Dedifferentiated amniotic fluid mesenchymal stem cell (primary cell): ENCODE data around the gene RNU6-7.
A peak's percentile ranks its signal among the peaks of the same experiment; 100 is the strongest.

Experiments
- DNase-seq: peaks from one replicate; pipeline ENCODE4 v3.0.0-alpha.2; 2016; ENCODE audit errors: extremely low spot score

Gene RNU6-7

DNA sequence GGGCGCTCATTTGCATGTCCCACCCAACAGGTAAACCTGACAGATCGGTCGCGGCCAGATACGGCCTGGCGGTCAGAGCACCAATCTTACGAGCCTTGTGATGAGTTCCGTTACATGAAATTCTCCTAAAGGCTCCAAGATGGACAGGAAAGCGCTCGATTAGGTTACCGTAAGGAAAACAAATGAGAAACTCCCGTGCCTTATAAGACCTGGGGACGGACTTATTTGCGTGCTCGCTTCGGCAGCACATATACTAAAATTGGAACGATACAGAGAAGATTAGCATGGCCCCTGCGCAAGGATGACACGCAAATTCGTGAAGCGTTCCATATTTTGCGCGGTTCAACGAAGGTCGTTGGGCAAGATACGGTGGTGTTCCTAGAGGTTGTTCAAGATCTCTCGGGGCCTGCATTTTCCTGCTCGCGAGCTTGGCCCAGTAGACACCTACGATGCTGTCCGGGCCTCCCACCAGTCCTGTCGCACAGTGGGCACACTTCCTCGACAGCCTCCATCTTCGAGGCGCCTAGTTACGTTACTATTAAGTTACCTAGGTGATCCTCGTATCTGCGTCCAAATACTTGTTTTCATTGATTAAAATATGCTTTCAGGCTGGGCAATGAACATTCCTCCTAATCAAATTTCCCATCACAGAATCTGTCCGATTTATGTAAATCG, at the start of gene RNU6-7:
Gene RNU6-7 (plus strand): TSS at position 230 of the 675 bp plus-strand sequence.
- no peak for DNase-seq

DNA sequence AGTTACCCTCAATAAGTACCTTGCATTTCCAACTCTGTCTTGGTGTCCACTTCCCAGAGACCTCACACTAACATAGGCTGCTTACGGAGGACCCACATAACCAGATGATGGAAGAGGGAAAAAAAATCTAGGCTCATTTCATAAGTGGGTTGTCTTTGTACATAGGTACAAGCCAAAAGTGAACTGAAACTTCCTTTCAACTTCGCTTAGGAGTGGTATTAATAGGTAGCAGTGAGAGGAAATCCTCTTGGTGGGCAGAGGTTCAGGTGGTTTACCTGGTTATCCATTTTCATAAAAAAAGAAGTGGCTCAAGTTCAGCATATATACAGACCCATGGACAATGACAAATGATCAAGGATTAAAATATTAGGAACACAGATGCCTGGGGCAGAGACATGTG, 35.8 kb upstream of the RNU6-7 start:
- DNase-seq: no peak

DNA sequence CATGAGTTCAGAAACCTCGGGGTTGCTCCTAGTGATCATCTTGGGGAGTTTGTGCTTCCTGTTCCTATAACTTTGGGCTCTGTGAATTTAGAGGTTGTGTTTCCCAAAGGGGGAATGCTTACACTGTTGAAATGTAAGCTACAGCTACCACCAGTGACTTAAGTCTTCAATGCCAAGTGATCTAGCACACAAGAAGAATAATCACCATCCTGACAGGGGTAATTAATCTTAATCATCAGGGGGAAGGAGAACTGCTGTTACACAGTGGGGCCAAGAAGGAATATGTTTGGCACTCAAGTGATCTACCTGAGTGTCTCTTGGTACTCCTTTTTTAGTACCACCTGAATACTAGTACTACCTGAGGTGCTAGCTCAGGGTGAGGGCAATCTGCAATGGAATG, 34.9 kb upstream of the RNU6-7 start:
- DNase-seq: no peak

DNA sequence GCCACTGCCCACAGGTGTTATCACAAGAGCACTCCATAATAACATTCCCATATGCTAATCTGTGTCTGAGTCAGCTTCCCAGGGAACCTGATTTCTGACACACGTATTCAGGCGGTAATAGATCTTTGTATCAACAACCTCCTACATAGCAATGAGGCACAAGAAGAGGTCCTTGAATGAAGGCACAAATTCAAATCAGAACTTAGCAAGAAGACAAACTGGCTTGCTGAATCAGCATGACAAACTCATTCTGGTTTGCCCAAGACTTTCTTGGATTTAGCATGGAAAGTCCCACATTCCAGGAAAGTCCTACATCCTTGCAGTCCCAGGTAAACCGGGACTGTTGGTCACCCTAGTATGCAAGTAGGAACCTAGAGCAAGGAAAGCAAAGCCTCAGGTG, 33.9 kb upstream of the RNU6-7 start:
- DNase-seq: no peak

DNA sequence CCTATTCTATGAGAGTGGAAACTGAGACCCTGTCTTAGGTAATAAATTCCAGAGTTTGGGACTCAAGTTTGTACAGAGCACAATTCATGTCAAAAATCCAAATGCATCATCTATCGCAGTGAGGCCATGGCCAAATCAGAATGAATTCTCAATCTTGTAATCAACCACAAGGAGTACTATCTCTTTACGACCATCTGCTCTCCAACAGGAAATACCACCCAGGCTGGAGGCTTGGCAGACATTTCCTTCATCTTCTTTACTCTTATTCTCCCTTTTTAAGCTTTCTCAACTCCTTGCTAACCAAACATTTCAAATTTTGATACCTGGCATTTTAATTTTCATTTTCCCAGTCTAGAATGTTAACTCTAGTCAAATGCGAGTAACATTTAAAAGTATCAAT, 32.7 kb upstream of the RNU6-7 start:
- DNase-seq: no peak

DNA sequence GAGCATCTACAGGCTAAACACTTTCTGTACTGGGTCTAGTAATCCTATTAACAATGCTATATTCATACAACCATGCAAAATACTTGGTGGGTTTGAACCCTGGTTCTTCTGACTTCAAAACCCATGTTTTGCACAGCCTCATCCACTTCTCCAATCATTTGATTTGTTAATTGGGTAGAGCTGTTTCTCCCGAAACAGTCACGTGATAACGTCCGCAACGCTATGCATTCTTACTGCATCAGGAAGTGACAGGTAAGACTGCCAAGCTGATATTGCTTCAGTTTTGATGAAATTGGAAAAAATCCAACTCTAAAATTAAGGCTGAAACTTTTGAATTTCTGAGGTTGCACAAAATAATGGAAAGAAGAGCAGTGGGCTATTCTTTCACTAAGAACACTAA, 30.4 kb upstream of the RNU6-7 start:
- no peak for DNase-seq

DNA sequence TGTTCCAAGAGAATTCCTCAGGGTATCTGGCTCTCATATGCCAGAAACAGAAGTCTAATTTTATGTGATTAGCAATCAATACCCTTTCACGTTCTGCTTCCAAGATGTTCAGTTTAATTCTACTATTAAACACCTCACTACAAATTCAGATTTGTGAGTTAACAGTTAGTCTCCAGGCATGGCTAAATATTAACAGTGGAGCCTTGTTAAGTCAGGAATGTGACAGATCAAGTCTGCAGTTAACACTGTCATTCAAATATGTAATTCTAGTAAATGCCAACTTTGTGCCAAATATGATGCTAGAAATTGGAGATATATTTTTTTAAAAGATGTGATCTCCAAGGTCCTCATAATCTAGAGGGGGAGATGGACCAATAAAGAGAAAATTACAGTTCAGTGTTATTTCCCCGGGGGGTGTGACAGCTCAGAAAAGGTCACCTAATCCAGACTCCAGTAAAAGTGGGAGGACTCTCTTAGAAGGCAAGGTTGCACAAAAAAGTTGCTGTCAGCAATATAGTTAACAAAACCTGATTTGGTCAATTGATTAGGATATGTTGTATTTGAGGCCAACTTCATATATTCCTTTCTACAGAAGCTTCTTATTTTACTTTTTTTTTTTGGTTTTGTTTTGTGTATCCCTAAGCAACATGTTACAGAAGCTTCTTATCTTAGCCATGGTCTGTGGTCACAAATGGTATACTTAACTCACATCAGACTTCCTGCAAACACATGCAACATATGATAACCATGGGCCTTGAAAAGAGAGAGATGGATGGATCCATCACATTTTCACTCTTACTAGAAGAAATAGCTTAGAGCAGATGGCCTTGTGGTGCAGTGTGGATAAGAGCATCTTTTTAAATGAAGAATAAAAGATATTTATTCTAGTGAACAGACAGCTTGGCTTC, 18.4 kb upstream of the RNU6-7 start:
- no peak for DNase-seq

DNA sequence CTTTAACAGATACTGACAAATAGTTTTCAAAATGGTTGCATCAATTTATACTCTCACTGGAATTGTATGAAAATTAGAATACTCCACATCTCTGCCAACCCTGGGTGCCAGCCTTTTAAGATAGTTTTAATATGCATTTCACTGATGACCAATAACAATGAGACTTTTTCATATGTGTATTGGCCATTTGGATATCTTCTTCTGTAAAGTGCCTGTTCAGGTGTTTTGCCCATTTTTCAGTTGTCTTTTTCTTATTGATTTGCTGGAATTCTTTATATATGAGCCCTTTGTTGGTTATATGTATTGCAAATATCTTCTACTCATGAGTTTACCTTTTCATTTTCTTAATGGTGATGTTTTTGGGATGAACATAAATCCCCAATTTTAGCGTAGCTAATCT, 16.7 kb upstream of the RNU6-7 start:
- no peak for DNase-seq

DNA sequence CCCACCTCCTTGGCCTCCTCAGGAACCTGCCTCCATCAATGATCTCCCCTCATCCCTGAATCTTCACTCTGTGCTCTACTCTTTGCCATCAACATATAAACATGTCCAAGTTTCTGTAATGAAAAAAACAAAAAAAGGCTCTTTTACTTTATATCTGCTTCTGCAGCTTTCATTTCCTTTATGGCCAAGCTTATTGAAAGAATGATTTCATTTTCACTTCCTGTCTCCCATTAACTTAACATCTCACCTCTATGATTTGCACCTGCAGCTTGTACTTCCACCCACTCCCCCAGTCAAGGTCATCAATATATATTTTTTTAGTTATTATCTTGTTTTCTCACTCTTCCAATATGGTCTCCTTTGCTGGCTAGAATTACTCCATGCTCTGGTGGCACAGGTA, 15.6 kb upstream of the RNU6-7 start:
- no peak for DNase-seq

DNA sequence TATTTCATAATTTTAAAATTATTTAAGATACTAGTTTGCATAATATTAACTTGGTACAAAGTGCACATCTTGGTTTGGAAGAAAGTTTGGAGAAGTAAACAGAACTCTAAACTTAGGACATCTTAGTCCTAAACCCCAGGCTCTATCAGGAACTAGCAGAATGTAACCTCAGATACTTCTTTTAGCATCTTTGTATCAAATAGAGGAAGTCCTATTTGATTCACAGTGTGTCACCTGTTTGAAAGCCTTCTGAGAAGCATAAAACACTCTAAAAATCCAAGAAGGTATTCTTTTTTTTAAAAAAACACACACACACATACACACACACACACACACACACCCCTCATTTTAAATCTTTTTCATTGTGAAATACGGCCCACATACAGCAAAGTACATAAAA, 12.0 kb upstream of the RNU6-7 start:
- no peak for DNase-seq

DNA sequence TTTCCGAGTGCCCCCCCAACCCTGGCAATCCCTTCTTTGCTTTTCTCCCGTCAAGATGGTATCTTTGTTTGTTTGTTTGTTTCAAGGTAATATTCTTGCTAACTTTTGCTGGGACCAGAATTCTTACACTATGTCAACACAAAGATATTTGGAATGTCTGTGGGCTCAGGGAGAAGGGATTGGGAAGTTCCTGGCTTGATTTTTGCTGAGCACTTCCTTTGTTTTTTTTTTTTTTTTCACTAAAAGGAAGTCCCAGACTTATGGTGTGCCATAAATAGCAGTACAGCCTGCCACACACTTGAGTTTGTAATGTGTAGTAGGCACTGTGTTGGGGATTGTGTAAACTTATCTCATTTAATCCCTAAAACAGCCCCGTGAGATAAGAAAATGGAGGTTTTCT, 11.2 kb upstream of the RNU6-7 start:
- DNase-seq: no peak

DNA sequence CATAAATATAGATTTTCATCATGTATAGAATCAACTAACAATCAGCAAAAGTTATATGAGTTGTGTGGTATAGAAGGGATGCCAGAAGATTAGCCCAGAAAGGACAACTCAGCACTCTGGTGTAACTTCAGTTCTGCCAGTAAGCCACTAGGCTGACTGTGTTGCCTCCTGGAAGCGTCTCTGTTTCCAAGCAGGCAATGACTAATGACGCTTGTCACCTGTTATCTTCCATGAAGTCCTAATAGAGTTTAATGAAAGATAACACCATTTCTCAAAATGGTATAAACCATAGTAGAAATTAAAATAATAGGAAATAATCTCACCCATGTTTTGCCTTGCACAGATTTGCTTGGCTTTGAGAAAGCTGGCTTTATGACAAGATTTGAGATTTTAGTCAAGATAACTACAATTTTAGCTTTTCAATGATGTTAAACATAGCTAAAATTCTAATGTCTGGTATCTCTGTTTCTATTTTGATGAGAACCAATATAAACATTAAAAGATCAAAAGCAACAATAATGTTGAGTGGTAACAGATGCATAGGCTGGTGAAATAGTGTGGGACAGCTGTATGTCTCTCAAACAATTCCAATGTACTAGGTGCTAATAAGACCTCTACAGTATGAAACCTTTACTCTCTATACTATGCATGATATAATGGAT, 9.0 kb upstream of the RNU6-7 start:
- no peak for DNase-seq

DNA sequence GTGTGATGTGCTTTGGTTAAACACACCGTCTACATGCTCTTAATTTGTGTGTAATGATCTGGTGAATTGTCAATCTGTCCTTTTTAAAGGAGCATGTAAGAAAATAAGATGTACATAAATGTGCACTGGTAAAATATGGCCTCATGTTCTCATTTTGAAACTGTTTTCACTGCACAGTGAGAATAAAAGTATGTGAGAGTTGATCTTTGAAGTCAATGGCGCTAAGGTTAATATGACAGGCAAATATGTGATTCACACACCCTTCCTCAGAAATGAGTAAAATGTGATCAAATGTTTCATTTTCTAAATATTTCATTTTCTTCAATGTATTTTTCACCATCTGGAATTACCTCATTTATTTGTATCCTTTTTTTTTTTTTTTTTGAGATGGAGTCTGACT, 8.3 kb upstream of the RNU6-7 start:
- no peak for DNase-seq

DNA sequence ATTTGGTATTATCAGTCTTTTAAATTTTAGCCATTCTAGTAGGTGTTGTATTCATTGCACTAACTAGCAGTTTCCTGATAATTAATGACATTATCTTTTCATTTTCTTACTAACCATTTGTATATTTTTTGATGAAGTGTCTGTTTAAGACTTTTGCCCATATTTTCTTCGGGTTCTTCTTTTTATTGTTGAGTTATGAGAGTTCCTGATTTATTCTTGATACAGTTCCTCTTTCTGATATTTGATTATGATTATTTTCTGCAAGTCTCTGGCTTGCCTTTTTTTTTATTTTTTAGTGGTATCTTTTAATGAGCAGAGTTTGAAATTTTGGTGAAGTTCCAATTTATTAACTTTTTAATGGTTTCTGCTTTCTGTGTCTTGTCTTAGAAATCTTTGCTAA, 6.2 kb upstream of the RNU6-7 start:
- no peak for DNase-seq

DNA sequence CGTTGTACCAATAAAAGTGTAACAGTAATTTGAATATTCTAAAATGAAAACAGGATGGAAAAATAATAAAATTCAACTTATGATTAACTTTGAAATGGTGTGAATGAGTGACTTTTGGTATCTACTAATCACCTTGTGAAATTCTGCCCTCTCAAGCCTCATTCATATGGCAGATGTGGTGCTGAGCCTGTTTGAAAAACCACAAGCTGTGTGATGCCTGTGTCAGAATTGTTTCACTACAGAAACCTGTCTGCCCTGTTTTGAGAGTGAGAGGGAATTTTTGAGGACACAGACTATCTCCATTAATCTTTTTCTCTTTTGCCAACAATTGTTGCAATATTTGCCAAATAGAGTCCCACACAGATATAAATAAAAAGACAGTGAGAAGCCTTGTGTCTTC, 3.9 kb upstream of the RNU6-7 start:
- DNase-seq: no peak

DNA sequence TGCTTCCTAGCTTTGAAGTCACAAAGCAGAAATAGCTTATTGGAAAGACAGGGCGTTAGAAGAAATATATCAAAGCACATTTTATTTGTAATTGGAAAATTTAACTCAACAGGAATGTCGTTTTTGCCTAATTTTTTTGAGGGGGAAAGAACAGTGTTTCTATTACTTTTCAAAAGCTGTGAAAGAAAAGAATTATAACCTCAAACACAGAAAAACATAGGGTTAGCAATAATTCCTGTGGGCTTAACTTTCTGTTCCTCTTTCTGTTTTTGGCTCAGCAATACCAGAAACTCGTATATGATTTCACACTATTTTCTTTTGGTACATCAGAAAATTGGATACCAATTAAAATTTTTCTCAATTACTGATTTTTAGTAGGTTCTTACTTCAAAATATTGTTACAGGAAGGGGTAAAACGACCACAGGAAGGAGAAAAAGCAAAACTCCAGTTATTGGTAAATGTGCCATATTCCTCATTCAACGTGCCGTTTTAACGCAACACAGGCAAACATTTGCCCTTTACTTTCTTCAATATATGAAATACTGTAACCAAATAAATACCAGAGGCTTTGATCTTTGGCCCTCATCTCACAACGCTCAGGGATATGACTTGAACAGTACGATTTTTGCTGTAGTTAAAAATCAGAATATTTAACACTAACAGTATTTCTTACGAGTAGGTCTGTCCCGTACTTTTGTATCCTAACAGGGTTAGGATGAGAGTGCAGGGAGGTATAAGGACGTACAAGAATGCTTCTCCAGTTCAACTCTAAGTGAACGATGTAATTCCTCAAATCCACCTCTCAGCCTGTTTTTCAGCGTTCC, 1.3 kb upstream of the RNU6-7 start:
- no peak for DNase-seq

DNA sequence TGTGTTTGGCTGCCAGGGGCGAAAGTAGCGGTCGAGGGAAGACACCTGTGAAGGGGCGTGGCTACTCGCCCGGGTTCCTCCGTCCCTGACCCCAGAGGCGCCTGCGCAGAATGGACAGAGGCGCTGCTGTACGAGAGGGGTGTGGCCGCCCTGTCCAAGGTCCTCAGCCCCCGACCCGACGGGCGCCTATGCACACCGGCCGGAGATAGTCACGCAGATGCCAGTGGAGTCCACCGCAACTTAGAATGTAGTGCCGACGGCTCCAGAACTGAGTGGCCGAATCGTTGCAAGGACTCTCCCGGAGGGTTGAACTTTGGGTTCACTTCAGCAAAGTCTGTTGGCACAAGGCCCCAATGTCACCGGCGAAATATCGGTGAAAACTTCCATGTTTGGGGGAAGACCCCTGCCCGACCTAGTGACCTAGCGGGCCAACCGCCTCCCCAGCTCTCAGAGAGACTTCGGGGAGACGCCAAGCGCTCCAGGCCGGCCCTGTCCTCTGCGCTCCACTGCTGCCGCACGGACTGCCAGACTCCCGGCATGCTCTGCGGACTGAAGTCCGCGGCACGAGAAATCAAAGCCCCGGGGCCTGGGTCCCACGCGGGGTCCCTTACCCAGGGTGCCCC, 541 bp upstream of the RNU6-7 start:
- DNase-seq: peak; percentile 25

DNA sequence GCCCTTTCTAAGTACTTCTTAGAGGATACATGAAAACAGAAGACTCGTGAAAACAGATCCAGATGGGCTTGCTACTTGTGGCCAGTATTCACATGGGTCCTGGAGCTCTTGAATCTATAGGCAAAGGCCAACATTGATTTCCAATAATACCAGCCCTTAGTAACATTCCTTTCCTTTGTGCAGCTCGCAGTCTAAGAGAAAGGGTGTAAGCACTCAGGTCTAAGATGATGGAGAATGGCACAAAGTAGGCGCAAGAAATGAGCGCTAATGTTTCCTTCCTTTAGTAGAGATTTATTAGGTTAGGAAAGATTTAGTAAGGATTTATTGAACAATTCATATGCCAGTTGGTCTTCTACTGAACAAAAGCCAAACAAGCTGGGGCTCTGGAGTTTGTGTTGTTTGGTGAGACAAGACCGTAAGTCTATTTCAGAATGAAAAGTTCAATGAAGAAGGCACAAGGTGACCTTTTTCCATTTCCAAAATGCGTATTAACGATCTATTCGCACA, 699 bp downstream of the RNU6-7 start:
- DNase-seq: no peak

DNA sequence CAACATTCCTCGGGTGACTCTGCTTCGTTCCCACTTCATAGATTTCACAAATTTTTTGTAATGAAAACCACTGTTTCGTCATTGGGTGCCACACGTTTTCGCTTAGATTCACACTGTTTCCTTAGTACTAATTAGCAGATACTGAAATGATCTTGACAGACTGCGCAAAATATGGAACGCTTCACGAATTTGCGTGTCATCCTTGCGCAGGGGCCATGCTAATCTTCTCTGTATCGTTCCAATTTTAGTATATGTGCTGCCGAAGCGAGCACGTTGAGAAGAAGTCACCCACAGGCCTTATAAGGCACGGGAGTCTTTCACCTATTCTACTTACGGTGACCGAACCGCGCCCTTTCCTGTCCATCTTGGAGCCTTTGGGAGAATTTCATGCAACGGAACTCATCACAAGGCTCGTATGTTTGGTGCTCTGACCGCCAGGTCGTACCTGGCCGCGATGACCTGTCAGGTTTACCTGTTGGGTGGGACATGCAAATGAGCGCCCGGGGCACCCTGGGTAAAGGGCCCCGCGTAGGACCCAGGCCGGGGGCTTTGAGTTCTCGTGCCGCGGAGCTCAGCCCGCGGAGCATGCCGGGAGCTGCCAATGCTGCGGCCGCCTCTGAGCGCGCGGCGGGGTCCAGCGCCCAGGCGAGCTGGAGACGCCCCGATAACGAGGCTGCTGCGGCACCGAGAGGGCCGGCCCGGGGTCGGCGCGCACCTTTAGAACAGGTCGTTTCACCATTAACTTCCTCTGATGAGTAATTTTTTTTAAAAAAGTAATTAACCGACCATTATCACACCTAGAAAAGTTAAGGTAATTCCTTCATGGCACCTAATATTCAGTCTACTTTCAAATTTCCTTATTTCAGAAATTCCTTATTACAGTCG, 1.4 kb downstream of the RNU6-7 start, which contains the start of gene RNU6-8:
Gene RNU6-8 (minus strand): TSS at position 272 of the 885 bp plus-strand sequence.
- DNase-seq: peak; percentile 67

DNA sequence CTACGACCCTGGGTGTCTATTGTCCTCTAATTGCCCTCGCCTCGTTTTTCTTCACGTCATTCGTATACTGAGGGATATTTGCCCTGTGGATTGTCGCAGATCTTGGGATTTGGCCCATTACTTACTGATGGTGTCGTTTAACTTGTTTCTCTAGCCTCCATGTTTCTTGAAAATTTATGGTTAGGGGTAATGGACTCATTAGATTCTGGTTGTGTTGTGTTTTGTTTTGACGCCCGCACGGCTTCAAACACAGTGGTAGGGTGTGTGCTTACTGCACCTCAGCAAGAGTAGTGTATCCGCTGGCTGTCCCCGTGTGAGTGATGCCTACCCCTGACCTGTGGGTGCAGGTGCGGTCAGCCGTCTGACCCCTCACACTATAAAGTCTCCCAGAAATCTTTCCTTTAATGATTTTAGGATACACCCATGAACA, 2.1 kb downstream of the RNU6-7 start:
- no peak for DNase-seq
